ENCODE measurements around the gene DNAJA1.

Gene DNAJA1

DNA sequence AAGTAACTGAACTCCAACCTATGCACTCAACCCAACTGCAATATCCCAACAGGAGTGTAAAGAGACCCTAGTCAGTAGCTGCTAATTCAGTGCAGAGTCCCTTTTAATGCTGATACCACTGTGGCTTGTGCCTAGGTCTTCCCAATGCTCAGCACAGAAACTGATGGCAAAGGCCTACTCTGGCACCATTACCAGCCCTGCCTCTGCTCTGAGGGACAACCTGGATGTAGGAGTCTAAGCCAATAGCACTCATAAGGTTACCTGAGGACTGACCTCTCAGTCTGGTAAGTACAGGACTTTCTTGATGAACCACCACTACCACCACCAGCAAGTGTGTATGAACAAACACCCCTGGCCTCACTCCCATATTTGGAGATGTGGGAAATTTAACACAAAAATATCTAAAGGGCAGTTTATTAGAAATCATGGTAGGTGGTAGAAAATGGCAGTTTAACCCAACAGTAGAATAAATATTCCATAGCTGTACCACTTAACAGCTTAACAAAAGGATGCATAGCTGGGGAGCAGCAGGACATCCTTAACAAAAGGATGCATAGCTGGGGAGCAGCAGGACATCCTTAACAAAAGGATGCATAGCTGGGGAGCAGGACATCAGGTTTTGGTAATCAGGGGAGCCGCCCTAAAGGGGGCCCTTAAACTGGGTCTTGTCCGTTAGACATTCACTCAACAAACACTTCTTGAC is 11.0 kb upstream of the DNAJA1 start:
- no peaks in the 10 kb centered on the region for H3K27me3 ChIP-seq (ENCODE audit: low read length)
- H3K36me3 ChIP-seq (ENCODE audit: low read length) = peaks cover 4% of the 10 kb centered on the region; the same call in 1 of the 2 replicates
- no peak overlapping the region for H3K4me2 ChIP-seq (ENCODE audit: low read depth, low read length, poor library complexity, severe bottlenecking)
- no peaks in the 10 kb centered on the region for H3F3A ChIP-seq (ENCODE audit: insufficient read depth)
- H3K9me3 ChIP-seq (ENCODE audit: insufficient read depth, low read length) = no peaks in the 10 kb centered on the region
- no peak for TF ChIP-seq EZH2phosphoT487 (conservative IDR thresholded peaks at IDR 0.05; ENCODE audit: low read length)
- TF ChIP-seq, protein P1, sequence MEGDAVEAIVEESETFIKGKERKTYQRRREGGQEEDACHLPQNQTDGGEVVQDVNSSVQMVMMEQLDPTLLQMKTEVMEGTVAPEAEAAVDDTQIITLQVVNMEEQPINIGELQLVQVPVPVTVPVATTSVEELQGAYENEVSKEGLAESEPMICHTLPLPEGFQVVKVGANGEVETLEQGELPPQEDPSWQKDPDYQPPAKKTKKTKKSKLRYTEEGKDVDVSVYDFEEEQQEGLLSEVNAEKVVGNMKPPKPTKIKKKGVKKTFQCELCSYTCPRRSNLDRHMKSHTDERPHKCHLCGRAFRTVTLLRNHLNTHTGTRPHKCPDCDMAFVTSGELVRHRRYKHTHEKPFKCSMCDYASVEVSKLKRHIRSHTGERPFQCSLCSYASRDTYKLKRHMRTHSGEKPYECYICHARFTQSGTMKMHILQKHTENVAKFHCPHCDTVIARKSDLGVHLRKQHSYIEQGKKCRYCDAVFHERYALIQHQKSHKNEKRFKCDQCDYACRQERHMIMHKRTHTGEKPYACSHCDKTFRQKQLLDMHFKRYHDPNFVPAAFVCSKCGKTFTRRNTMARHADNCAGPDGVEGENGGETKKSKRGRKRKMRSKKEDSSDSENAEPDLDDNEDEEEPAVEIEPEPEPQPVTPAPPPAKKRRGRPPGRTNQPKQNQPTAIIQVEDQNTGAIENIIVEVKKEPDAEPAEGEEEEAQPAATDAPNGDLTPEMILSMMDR (IDR thresholded peaks at IDR 0.05; ENCODE audit: insufficient read depth, low read length, poor library complexity, severe bottlenecking) = no peak
- H2AFZ ChIP-seq (ENCODE audit: low read depth, low read length, severe bottlenecking) = no peak overlapping the region
- H3K79me2 ChIP-seq (ENCODE audit: insufficient read depth, low read length) = peaks cover 15% of the 10 kb centered on the region; the same call in 1 of the 2 replicates
- H3K4me3 ChIP-seq (ENCODE audit: insufficient read depth, low read length, poor library complexity, severe bottlenecking) = no peak overlapping the region
- no peaks in the 10 kb centered on the region for H4K20me1 ChIP-seq (ENCODE audit: low read depth, low read length)
- H3K9me2 ChIP-seq (replicated peaks; ENCODE audit: insufficient read depth, low read length) = no peaks in the 10 kb centered on the region
- H3K27ac ChIP-seq (ENCODE audit: low read depth, low read length) = no peak overlapping the region
- H3K9ac ChIP-seq (ENCODE audit: low read length) = no peak overlapping the region

DNA sequence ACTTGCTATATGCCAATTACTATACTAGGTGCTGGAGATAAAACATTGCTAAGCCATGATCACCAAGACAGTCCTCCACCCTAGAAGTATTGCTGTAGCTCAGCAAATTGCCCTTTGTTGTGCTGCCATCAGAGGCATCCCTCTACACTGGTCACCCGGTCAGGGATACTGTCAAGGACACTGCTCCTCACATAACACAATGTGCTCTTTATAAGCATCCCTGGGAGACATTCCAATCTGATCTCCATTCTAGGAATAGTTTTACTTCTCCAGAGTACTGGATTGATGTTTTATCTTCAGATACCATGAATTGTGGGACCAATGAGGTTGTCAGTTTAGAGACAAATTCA is 10.4 kb upstream of the DNAJA1 start:
- H3K36me3 ChIP-seq (ENCODE audit: low read length) = peaks cover 4% of the 10 kb centered on the region; the same call in 1 of the 2 replicates
- H3K27ac ChIP-seq (ENCODE audit: low read depth, low read length) = no peak overlapping the region
- H3K4me3 ChIP-seq (ENCODE audit: insufficient read depth, low read length, poor library complexity, severe bottlenecking) = no peak overlapping the region
- no peaks in the 10 kb centered on the region for H3K9me2 ChIP-seq (replicated peaks; ENCODE audit: insufficient read depth, low read length)
- H3K9me3 ChIP-seq (ENCODE audit: insufficient read depth, low read length) = no peaks in the 10 kb centered on the region
- no peaks in the 10 kb centered on the region for H4K20me1 ChIP-seq (ENCODE audit: low read depth, low read length)
- H3K4me2 ChIP-seq (ENCODE audit: low read depth, low read length, poor library complexity, severe bottlenecking) = no peak overlapping the region
- no peak overlapping the region for H2AFZ ChIP-seq (ENCODE audit: low read depth, low read length, severe bottlenecking)
- no peak overlapping the region for H3K9ac ChIP-seq (ENCODE audit: low read length)
- H3F3A ChIP-seq (ENCODE audit: insufficient read depth) = no peaks in the 10 kb centered on the region
- TF ChIP-seq, protein P1 (IDR thresholded peaks at IDR 0.05; ENCODE audit: insufficient read depth, low read length, poor library complexity, severe bottlenecking) = no peak
- TF ChIP-seq EZH2phosphoT487 (conservative IDR thresholded peaks at IDR 0.05; ENCODE audit: low read length) = no peak
- peaks cover 15% of the 10 kb centered on the region; the same call in 1 of the 2 replicates for H3K79me2 ChIP-seq (ENCODE audit: insufficient read depth, low read length)
- H3K27me3 ChIP-seq (ENCODE audit: low read length) = no peaks in the 10 kb centered on the region

DNA sequence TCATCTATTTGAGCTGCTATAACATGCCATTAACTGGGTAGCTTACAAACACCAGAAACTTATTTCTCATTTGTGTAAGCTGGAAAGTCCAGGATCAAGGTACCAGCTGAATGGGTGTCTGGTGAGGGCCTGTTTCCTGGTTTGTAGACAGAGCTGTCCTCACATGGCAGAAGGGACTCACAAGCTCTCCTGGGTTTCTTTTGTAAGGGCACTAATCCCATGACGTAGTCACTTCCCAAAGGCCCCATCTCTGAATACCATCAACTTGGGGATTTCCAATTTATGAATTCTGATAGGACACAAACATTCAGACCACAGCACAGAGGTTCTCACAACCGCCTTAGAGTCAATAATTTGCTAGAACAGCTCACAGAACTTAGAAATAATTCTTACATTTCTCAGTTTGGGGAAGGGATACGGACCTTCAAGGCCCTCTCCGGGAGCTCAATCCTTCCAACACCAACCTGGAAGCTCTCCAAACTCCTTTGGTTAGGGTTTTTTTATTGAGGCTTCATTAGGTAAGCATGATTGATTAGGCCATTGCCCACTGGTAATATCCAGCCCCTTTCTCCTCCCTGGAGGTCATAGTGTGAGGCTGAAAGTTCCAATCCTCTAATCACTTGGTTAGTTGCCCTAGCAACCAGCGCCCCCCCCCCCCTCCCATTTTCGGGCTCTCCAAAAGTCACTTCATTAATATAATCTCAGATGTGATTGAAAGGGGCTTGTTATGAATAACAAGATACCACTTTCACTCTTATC is 7.6 kb upstream of the DNAJA1 start:
- Histone ChIP-seq H3K27ac (ENCODE audit: low read depth, low read length) (no peak overlapping the region), H4K20me1 (ENCODE audit: low read depth, low read length) (no peaks in the 10 kb centered on the region), H3K4me2 (ENCODE audit: low read depth, low read length, poor library complexity, severe bottlenecking) (no peak overlapping the region), H3K79me2 (ENCODE audit: insufficient read depth, low read length) (peaks cover 39% of the 10 kb centered on the region), H3K9me3 (ENCODE audit: insufficient read depth, low read length) (no peaks in the 10 kb centered on the region), H3K27me3 (ENCODE audit: low read length) (no peaks in the 10 kb centered on the region), H3K9ac (ENCODE audit: low read length) (no peak overlapping the region), H3K4me3 (ENCODE audit: insufficient read depth, low read length, poor library complexity, severe bottlenecking) (no peak overlapping the region), H3K9me2 (replicated peaks; ENCODE audit: insufficient read depth, low read length) (no peaks in the 10 kb centered on the region), H3K36me3 (ENCODE audit: low read length) (peaks cover 11% of the 10 kb centered on the region; the same call in 1 of the 2 replicates), H3F3A (ENCODE audit: insufficient read depth) (peaks cover 10% of the 10 kb centered on the region; the same call in 1 of the 2 replicates), H2AFZ (ENCODE audit: low read depth, low read length, severe bottlenecking) (no peak overlapping the region)
- TF ChIP-seq EZH2phosphoT487 (conservative IDR thresholded peaks at IDR 0.05; ENCODE audit: low read length) = no peak
- TF ChIP-seq, protein P1 (IDR thresholded peaks at IDR 0.05; ENCODE audit: insufficient read depth, low read length, poor library complexity, severe bottlenecking) = no peak

All from SU-DHL-6 (cell line).